Endodermal cell (in vitro differentiated cells): ENCODE data around the gene PPM1L. TPM values are rescaled to one million over a fixed set of nuclear protein-coding genes. Genes with fewer than 3 reads are reported as not detected.

Source experiments
- DNase-seq: peaks from one replicate; pipeline ENCODE4 v3.0.0-alpha.2; 2017
- H3K27ac ChIP-seq: 2 replicates; pipeline ENCODE4 v1.5.1; 2013; ENCODE audit warnings: mild to moderate bottlenecking, low read depth, low read length, moderate library complexity
- H3K27me3 ChIP-seq: 2 replicates; pipeline ENCODE4 v1.6.1; 2013; ENCODE audit warnings: mild to moderate bottlenecking, low read length, moderate library complexity; ENCODE audit not compliant: insufficient read depth, control insufficient read depth, poor library complexity, severe bottlenecking
- H3K36me3 ChIP-seq: 2 replicates; pipeline ENCODE4 v1.7.0; 2013; ENCODE audit warnings: mild to moderate bottlenecking, low read length, moderate library complexity; ENCODE audit not compliant: control insufficient read depth, insufficient read depth
- H3K4me1 ChIP-seq: one replicate; pipeline ENCODE4 v1.7.0; 2013; ENCODE audit warnings: low read length; ENCODE audit not compliant: control insufficient read depth, insufficient read depth
- H3K4me3 ChIP-seq: 2 replicates; pipeline ENCODE4 v1.5.1; 2013; ENCODE audit warnings: mild to moderate bottlenecking, low read length, moderate library complexity
- H3K9ac ChIP-seq: 2 replicates; pipeline ENCODE4 v1.6.1; 2013; ENCODE audit warnings: mild to moderate bottlenecking, low read length, moderate library complexity; ENCODE audit not compliant: poor library complexity, severe bottlenecking; ENCODE audit errors: extremely low read depth
- H3K9me3 ChIP-seq: 2 replicates; pipeline ENCODE4 v1.6.1; 2013; ENCODE audit warnings: mild to moderate bottlenecking, low read length, moderate library complexity; ENCODE audit not compliant: control insufficient read depth
- H3K27ac Mint-ChIP-seq: 2 replicates; pipeline ENCODE4 v1.8.0; 2020; ENCODE audit warnings: mixed read lengths
- H3K27me3 Mint-ChIP-seq: 2 replicates; pipeline ENCODE4 v1.8.0; 2021; ENCODE audit warnings: mild to moderate bottlenecking, mixed read lengths; ENCODE audit not compliant: insufficient read depth
- H3K36me3 Mint-ChIP-seq: 2 replicates; pipeline ENCODE4 v1.8.0; 2020; ENCODE audit warnings: low read depth, mixed read lengths
- H3K4me1 Mint-ChIP-seq: 2 replicates; pipeline ENCODE4 v1.8.0; 2020; ENCODE audit warnings: mixed read lengths
- H3K4me3 Mint-ChIP-seq: 2 replicates; pipeline ENCODE4 v1.8.0; 2020; ENCODE audit warnings: mild to moderate bottlenecking, moderate library complexity, mixed read lengths
- H3K9me3 Mint-ChIP-seq: 2 replicates; pipeline ENCODE4 v1.8.0; 2020; ENCODE audit warnings: mild to moderate bottlenecking, mixed read lengths
- WGBS, 2 experiments: methylation state at CpG; one replicate each; pipeline versions ENCODE4 v1.1.5 to v1.1.7; 2013; ENCODE audit warnings: missing lambda C conversion rate in 2 of 2, mixed read lengths in 1 of 2; ENCODE audit not compliant: insufficient coverage in 1 of 2, insufficient read length in 1 of 2; 5-methylcytosine and 5-hydroxymethylcytosine counted together
- total RNA-seq, 2 donors: library from RNA; stranded (reverse); fragmentation: NEBNext Ultra II Directional in 1 of 2; extraction: Animal tissue kit (Norgen Biotek cat#: 25700) in 1 of 2; gene quantifications; 2 replicates in 1 of 2; 3 replicates in 1 of 2; pipeline ENCODE4 v1.2.1, GENCODE V29; 2021
- TF ChIP-seq, protein P1 (sequence below): fragments of 200-600 bp; sonication (generic); conservative IDR thresholded peaks from 2 replicates; pipeline ENCODE4 v1.5.0; 2021; ENCODE audit warnings: antibody characterized with exemption, mild to moderate bottlenecking

The PPM1L gene
- total RNA-seq, 2 donors from 2014 or later, result 1.6 to 3.3 TPM

DNA sequence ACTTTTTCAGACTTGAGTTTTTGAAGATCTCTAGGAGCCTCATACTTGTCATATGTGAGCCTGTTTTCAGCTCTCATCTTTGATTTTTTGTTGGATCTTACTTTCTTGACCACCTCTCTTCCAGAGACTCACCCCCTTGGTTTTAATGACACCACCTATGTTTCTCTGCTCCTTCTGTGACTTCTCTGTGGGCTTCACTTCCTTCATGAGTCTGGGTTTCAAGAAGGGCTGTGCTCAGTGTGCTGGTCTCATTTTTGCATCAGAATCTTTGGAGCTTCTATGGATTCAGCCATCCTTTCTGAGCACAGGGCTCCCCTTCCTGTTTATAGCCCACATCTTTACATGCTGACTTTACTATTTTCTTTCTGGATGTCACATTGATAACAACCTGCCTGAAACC lies 17.7 kb downstream of the PPM1L start:
- Mint-ChIP-seq H3K27ac (no peak overlapping the region), H3K27me3 (no peaks in the 10 kb centered on the region), H3K4me3 (no peak overlapping the region), H3K9me3 (no peaks in the 10 kb centered on the region), H3K4me1 (peaks cover 4% of the 10 kb centered on the region), H3K36me3 (no peaks in the 10 kb centered on the region)
- Histone ChIP-seq H3K27ac (no peak overlapping the region), H3K9me3 (no peaks in the 10 kb centered on the region), H3K36me3 (no peaks in the 10 kb centered on the region), H3K4me3 (no peak overlapping the region), H3K9ac (no peak overlapping the region), H3K27me3 (no peaks in the 10 kb centered on the region), H3K4me1 (no peaks in the 10 kb centered on the region)
- TF ChIP-seq, protein P1, sequence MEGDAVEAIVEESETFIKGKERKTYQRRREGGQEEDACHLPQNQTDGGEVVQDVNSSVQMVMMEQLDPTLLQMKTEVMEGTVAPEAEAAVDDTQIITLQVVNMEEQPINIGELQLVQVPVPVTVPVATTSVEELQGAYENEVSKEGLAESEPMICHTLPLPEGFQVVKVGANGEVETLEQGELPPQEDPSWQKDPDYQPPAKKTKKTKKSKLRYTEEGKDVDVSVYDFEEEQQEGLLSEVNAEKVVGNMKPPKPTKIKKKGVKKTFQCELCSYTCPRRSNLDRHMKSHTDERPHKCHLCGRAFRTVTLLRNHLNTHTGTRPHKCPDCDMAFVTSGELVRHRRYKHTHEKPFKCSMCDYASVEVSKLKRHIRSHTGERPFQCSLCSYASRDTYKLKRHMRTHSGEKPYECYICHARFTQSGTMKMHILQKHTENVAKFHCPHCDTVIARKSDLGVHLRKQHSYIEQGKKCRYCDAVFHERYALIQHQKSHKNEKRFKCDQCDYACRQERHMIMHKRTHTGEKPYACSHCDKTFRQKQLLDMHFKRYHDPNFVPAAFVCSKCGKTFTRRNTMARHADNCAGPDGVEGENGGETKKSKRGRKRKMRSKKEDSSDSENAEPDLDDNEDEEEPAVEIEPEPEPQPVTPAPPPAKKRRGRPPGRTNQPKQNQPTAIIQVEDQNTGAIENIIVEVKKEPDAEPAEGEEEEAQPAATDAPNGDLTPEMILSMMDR, result no peak
- DNase-seq, result no peak

DNA sequence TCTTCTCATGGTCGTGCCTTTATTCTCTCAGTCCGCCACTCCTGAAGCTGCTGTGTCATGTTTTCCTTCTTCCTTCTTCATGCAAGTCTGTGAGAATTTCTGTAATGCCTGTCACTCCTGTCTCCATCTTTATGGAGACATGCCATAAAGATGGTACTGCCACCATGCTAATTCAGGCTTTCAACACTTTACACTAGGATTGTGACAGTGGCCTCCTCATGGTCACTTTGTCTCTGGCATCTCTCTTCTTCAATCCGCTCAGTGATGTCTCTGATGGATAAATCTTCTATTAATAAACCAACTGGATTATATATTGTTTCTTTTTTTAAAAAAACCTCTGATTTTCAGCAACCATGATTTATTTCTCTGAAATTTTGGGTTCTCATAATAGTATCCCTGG lies 18.1 kb downstream of the PPM1L start:
- H3K27ac Mint-ChIP-seq, result no peak overlapping the region
- DNase-seq, result no peak
- Histone ChIP-seq H3K36me3 (no peaks in the 10 kb centered on the region), H3K27ac (no peak overlapping the region), H3K27me3 (no peaks in the 10 kb centered on the region), H3K9me3 (no peaks in the 10 kb centered on the region), H3K4me3 (no peak overlapping the region), H3K4me1 (no peaks in the 10 kb centered on the region), H3K9ac (no peak overlapping the region)
- 86 to 100% methylated on average over 2 to 3 of the region's 3 CpGs for WGBS, 2 experiments
- H3K9me3 Mint-ChIP-seq, result no peaks in the 10 kb centered on the region
- H3K4me1 Mint-ChIP-seq, result peaks cover 6% of the 10 kb centered on the region
- no peaks in the 10 kb centered on the region for H3K36me3 Mint-ChIP-seq
- no peaks in the 10 kb centered on the region for H3K27me3 Mint-ChIP-seq
- H3K4me3 Mint-ChIP-seq, result no peak overlapping the region
- TF ChIP-seq, protein P1, result no peak

DNA sequence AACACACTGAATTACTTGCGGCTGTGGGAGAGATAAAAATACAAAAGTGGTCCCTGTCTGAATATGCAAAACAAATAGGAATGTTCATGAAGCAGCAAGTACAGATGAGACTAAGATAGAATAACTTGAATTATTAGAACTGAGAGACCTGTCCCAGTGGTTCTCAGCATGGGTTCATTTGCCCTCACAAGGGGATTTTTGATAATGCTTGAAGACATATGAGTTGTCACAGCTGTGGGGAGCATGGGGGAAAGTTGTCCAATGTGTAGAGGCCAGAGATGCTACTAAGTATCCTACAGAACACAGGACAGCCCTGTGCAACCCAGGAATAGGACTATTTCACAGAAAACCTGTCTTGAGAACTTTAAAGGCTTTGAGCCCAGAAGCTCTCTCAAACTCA lies 22.4 kb downstream of the PPM1L start:
- H3K27ac ChIP-seq, result no peak overlapping the region
- H3K9ac ChIP-seq, result no peak overlapping the region
- Mint-ChIP-seq H3K27me3 (no peaks in the 10 kb centered on the region), H3K4me3 (no peak overlapping the region), H3K36me3 (no peaks in the 10 kb centered on the region), H3K4me1 (peaks cover 6% of the 10 kb centered on the region), H3K27ac (no peak overlapping the region), H3K9me3 (no peaks in the 10 kb centered on the region)
- H3K27me3 ChIP-seq, result no peaks in the 10 kb centered on the region
- no peaks in the 10 kb centered on the region for H3K36me3 ChIP-seq
- WGBS, 2 experiments, result 100% methylated on average over 1 of the region's 1 CpG
- DNase-seq, result no peak
- no peak overlapping the region for H3K4me3 ChIP-seq
- TF ChIP-seq, protein P1, result no peak
- H3K4me1 ChIP-seq, result no peaks in the 10 kb centered on the region
- no peaks in the 10 kb centered on the region for H3K9me3 ChIP-seq
